Subcutaneous abdominal adipose tissue (tissue), 5 donors: ENCODE results near the gene CCDC78.
"Not testable (repeated sequence)": the region's sequence is repeated elsewhere in the genome, so short reads cannot be mapped to it uniquely, and the experiment has no call there.

Experiments used
- H3K27ac ChIP-seq: one replicate; pipeline ENCODE4 v1.7.0; 2013; ENCODE audit warnings: low read depth, mild to moderate bottlenecking, inconsistent platforms, low read length, moderate library complexity
- H3K27me3 ChIP-seq, 5 donors: one replicate each; pipeline ENCODE4 v1.7.0; 2013; ENCODE audit warnings: low read length in 5 of 5, inconsistent platforms in 1 of 5; ENCODE audit not compliant: control insufficient read depth in 5 of 5, insufficient read depth in 4 of 5
- H3K36me3 ChIP-seq, 5 donors: one replicate each; pipeline ENCODE4 v1.7.0; 2013; ENCODE audit warnings: low read length in 5 of 5; ENCODE audit not compliant: control insufficient read depth in 5 of 5, insufficient read depth in 5 of 5
- H3K4me1 ChIP-seq, 5 donors: one replicate each; pipeline ENCODE4 v1.7.0; 2013; ENCODE audit warnings: low read length in 5 of 5, mild to moderate bottlenecking in 3 of 5, moderate library complexity in 1 of 5; ENCODE audit not compliant: control insufficient read depth in 5 of 5, insufficient read depth in 5 of 5
- H3K4me3 ChIP-seq, 5 donors: one replicate each; pipeline ENCODE4 v1.7.0; 2013; ENCODE audit warnings: low read length in 5 of 5, low read depth in 1 of 5
- H3K9ac ChIP-seq, 5 donors: one replicate each; pipeline ENCODE4 v1.7.0; 2013; ENCODE audit warnings: low read length in 5 of 5, mild to moderate bottlenecking in 4 of 5, moderate library complexity in 3 of 5
- H3K9me3 ChIP-seq, 5 donors: one replicate each; pipeline ENCODE4 v1.7.0; 2013; ENCODE audit warnings: low read length in 5 of 5; ENCODE audit not compliant: control insufficient read depth in 5 of 5
- donor health status: healthy.
- donor health status: healthy.
- donor health status: healthy.
- donor health status: healthy.
- donor health status: healthy.

The CCDC78 gene

GRCh38 chr16:694863-695354 lies 31.3 kb downstream of the CCDC78 start:
- H3K4me3 ChIP-seq, result no peak overlapping the region
- peaks cover 0 to 4% (median 0%) of the 10 kb centered on the region in 5 donors for H3K9me3 ChIP-seq
- H3K4me1 ChIP-seq, result peaks cover 0 to 21% (median 15%) of the 10 kb centered on the region in 5 donors
- no peak overlapping the region for H3K27ac ChIP-seq
- H3K9ac ChIP-seq, result no peak overlapping the region
- no peaks in the 10 kb centered on the region for H3K36me3 ChIP-seq
- H3K27me3 ChIP-seq, result peaks cover 33 to 57% (median 44%) of the 10 kb centered on the region in 5 donors

GRCh38 chr16:694187-694862 lies 31.9 kb downstream of the CCDC78 start:
- no peak overlapping the region for H3K9ac ChIP-seq
- no peak overlapping the region for H3K4me3 ChIP-seq
- peaks cover 4 to 27% (median 21%) of the 10 kb centered on the region in 5 donors for H3K4me1 ChIP-seq
- no peak overlapping the region for H3K27ac ChIP-seq
- H3K27me3 ChIP-seq, result peaks cover 32 to 51% (median 39%) of the 10 kb centered on the region in 5 donors
- H3K36me3 ChIP-seq, result no peaks in the 10 kb centered on the region
- peaks cover 0 to 4% (median 0%) of the 10 kb centered on the region in 5 donors for H3K9me3 ChIP-seq

GRCh38 chr16:693766-694165 lies 32.5 kb downstream of the CCDC78 start:
- Histone ChIP-seq H3K9ac (no peak overlapping the region), H3K9me3 (peaks cover 0 to 4% (median 0%) of the 10 kb centered on the region in 5 donors), H3K4me3 (no peak overlapping the region), H3K27ac (no peak overlapping the region), H3K4me1 (peaks cover 4 to 32% (median 26%) of the 10 kb centered on the region in 5 donors), H3K27me3 (peaks cover 28 to 45% (median 37%) of the 10 kb centered on the region in 5 donors), H3K36me3 (no peaks in the 10 kb centered on the region)

GRCh38 chr16:693364-693763 lies 32.9 kb downstream of the CCDC78 start:
- peaks cover 6 to 36% (median 29%) of the 10 kb centered on the region in 5 donors for H3K4me1 ChIP-seq
- peaks cover 28 to 45% (median 37%) of the 10 kb centered on the region in 5 donors for H3K27me3 ChIP-seq
- no peak overlapping the region for H3K9ac ChIP-seq
- H3K36me3 ChIP-seq, result no peaks in the 10 kb centered on the region
- peaks cover 0 to 4% (median 0%) of the 10 kb centered on the region in 5 donors for H3K9me3 ChIP-seq
- no peak overlapping the region for H3K27ac ChIP-seq
- no peak overlapping the region for H3K4me3 ChIP-seq

- H3K9ac ChIP-seq, result no peak overlapping the region
- no peak overlapping the region for H3K27ac ChIP-seq
- no peak overlapping the region for H3K4me3 ChIP-seq
- peaks cover 6 to 37% (median 29%) of the 10 kb centered on the region in 5 donors for H3K4me1 ChIP-seq
- H3K36me3 ChIP-seq, result peaks cover 0 to 4% (median 3%) of the 10 kb centered on the region in 5 donors
- H3K9me3 ChIP-seq, result peaks cover 0 to 4% (median 0%) of the 10 kb centered on the region in 5 donors
- peaks cover 28 to 45% (median 34%) of the 10 kb centered on the region in 5 donors for H3K27me3 ChIP-seq
Measured at GRCh38 chr16:692356-693108, 33.7 kb downstream of the CCDC78 start.

GRCh38 chr16:691242-691641 lies 35.0 kb downstream of the CCDC78 start:
- not testable (repeated sequence) for H3K4me3 ChIP-seq, H3K9ac ChIP-seq, H3K27ac ChIP-seq, H3K9me3 ChIP-seq
- Histone ChIP-seq H3K27me3 (peaks cover 25 to 37% (median 30%) of the 10 kb centered on the region in 5 donors), H3K4me1 (peaks cover 6 to 37% (median 29%) of the 10 kb centered on the region in 5 donors), H3K36me3 (peaks cover 0 to 16% (median 15%) of the 10 kb centered on the region in 5 donors)

- no peaks in the 10 kb centered on the region for H3K9me3 ChIP-seq
- peak overlapping the region; percentile 84 to 98 (median 97) for H3K9ac ChIP-seq
- peak overlapping the region; percentile 78 to 95 (median 90) for H3K4me3 ChIP-seq
- peaks cover 6 to 43% (median 31%) of the 10 kb centered on the region in 5 donors for H3K4me1 ChIP-seq
- peaks cover 0 to 16% (median 15%) of the 10 kb centered on the region in 5 donors for H3K36me3 ChIP-seq
- H3K27ac ChIP-seq, result peak overlapping the region; percentile 70
- H3K27me3 ChIP-seq, result peaks cover 14 to 20% (median 18%) of the 10 kb centered on the region in 5 donors
Measured at GRCh38 chr16:689175-689897, 36.9 kb downstream of the CCDC78 start.

GRCh38 chr16:687499-687898 lies 38.7 kb downstream of the CCDC78 start:
- H3K9ac ChIP-seq, result no peak overlapping the region
- H3K36me3 ChIP-seq, result peaks cover 0 to 24% (median 20%) of the 10 kb centered on the region in 5 donors
- no peak overlapping the region for H3K27ac ChIP-seq
- no peak overlapping the region for H3K4me3 ChIP-seq
- H3K4me1 ChIP-seq, result peaks cover 6 to 59% (median 46%) of the 10 kb centered on the region in 5 donors
- H3K27me3 ChIP-seq, result peaks cover 0 to 5% (median 5%) of the 10 kb centered on the region in 5 donors
- H3K9me3 ChIP-seq, result no peaks in the 10 kb centered on the region

GRCh38 chr16:686459-687260 lies 39.6 kb downstream of the CCDC78 start:
- H3K9me3 ChIP-seq, result no peaks in the 10 kb centered on the region
- H3K36me3 ChIP-seq, result peaks cover 0 to 32% (median 29%) of the 10 kb centered on the region in 5 donors
- H3K4me1 ChIP-seq, result peaks cover 7 to 67% (median 55%) of the 10 kb centered on the region in 5 donors
- no peaks in the 10 kb centered on the region for H3K27me3 ChIP-seq
- H3K4me3 ChIP-seq, result no peak overlapping the region
- no peak overlapping the region for H3K27ac ChIP-seq
- no peak overlapping the region for H3K9ac ChIP-seq
